GM12801 (cell line): ENCODE results near the gene TIMM13.

Source experiments
- TF ChIP-seq, protein P1 (sequence below): IDR thresholded peaks from one replicate; pipeline ENCODE4 v1.5.1; 2011; ENCODE audit warnings: control low read depth; ENCODE audit not compliant: insufficient read length; ENCODE audit errors: extremely low read depth

Gene TIMM13

DNA sequence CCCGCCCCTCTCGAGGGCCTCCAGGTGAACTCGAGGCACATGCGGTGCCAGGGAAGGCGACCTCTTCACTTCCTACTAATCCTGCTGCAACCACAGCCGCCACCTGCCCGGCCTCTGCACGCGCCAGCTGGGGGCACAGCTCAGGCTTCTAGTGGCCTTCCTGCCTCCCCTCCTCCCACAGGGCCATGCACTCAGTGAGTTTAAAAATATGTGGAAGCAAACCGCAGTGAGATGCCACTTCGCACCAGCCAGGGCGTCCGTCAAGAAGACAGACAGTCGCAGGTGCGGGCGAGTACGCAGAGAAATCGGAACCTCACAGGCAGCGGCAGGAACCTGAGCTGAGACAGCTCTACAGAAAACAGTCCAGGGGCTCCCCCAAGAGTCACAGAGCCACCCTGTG, 19.0 kb upstream of the TIMM13 start:
- TF ChIP-seq, protein P1, sequence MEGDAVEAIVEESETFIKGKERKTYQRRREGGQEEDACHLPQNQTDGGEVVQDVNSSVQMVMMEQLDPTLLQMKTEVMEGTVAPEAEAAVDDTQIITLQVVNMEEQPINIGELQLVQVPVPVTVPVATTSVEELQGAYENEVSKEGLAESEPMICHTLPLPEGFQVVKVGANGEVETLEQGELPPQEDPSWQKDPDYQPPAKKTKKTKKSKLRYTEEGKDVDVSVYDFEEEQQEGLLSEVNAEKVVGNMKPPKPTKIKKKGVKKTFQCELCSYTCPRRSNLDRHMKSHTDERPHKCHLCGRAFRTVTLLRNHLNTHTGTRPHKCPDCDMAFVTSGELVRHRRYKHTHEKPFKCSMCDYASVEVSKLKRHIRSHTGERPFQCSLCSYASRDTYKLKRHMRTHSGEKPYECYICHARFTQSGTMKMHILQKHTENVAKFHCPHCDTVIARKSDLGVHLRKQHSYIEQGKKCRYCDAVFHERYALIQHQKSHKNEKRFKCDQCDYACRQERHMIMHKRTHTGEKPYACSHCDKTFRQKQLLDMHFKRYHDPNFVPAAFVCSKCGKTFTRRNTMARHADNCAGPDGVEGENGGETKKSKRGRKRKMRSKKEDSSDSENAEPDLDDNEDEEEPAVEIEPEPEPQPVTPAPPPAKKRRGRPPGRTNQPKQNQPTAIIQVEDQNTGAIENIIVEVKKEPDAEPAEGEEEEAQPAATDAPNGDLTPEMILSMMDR, result no peak

DNA sequence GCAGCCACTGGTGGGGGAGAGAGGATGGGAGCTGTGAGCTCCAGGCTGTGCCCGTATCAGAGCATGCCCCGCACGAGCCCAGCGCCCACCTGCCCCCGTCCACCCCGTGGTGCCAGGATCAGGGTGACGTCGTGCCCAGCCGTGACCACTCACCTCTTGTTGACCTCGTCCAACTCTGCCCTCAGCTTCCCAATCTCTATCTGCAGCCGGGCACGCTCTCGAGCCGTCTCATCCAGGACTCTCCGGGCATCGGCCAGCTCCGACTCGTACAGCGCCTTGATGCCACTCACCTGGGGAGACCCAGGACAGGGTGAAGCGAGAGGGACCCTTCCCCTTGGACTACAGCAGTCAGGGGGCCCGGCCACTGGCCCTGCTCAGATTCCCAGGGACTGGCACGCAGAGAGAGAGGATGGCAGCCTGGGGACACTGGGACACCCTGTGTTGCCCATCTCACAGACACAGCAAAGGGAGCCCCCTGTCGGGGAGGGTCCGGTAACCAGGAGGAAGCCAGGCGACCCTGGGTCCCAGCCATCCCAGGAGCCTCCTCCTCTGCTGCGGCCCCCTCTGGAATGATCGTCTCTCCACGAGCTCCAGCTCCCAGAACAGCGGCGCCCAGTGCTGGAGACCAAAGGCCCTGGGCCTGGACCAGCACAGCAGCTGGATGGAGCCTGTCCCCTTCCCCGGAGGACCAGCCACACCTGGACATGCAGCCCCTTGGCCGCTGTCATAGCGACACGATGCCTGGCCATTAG, 17.0 kb upstream of the TIMM13 start:
- TF ChIP-seq, protein P1, result no peak

DNA sequence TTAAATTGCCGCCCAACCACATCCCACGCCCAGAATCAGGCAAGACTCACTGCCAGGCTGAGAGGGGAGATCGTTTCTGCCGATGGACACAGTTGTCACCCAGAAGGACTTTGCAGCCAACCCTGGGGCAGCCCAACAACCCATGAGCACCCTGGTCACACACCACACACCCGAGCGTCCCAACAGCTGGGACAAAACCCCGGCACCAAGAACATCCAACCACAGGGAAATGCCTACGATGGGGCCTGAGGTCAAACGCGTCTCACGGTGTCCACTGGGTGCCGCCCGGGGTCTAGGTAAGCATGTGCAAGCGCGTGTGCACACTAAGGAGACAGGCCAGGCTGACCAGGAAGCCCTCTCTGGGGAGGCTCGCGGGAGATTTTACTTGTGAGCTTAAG, 16.4 kb upstream of the TIMM13 start:
- TF ChIP-seq, protein P1, result no peak

DNA sequence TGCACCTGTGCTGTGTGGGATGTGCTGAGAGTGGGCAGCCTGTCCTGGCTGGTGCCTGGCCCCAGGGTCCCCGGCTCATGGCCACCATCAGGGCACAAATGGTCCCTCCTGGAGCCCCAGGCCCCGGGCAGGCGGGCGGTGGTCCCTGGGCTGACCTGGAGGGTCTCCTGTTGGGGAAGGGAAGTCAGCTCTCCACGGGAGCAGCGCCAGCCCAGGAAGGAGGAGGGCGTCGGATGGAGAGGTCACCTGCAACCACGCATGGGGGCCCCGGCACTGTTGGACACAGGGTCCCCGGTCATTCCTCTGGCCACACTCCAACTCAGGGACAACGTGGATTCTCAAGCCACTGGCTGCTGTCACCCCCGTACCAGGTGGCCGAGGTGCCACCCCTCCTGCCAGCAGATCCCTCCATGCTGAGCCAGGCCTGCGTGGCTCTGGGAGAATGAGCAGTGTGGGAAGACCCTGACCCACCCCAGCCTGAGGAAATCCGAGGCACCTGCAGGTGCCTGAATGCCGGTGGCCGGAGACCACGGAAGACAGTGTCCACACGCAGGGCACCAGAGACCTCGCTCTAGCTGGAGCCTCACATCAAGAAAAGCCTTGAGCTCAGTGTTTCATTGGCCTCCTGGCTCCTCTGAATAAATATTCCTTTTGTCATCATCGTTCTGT, 15.9 kb upstream of the TIMM13 start:
- TF ChIP-seq, protein P1, result no peak

DNA sequence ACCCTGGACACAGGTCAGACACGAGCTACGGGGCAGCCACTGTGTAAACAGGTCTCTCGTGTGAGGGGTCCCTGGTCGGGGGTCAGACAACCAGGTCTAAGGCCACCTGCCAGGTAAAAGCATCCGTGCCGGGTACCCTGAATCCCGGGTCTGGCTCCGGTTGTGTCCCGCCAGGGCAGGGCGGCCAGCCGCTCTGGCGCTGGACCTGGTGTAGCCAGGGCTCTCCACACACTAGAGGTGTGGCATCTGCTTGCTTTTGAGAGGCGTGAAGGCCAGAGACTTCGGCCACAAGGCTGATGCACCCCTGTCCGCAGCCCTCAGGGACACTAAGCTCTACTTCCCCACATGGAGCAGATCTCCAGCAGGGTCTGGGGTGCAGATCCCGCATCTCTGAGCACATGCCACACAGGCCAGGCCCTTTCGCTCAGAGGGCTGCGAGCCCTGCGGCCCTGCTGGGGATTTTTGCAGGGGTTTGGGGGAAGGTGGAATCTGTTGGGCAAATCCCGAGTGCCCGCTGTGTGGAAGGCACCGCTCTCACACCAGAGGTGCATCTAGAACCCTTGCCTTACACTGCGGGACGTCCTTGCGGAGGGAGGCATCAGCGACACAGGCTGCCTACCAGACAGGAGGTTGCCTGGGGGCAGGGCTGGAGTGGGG, 13.8 kb upstream of the TIMM13 start:
- TF ChIP-seq, protein P1, result no peak

DNA sequence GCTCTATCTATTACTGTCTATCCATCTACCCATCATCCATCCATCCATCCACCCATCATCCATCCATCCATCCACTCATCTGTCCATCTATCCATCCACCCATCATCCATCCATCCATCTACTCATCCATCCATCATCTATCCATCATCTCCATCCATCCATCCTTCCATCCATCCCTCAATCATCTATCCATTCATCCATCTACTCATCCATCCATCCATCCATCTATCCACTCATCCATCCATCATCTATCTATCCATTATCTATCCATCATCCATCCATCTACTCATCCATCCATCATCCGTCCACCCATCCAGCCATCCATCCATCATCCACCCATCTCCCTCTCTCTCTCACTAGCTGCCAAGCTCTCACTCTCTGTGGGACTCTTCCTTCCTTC, 13.1 kb upstream of the TIMM13 start:
- TF ChIP-seq, protein P1, result no peak

DNA sequence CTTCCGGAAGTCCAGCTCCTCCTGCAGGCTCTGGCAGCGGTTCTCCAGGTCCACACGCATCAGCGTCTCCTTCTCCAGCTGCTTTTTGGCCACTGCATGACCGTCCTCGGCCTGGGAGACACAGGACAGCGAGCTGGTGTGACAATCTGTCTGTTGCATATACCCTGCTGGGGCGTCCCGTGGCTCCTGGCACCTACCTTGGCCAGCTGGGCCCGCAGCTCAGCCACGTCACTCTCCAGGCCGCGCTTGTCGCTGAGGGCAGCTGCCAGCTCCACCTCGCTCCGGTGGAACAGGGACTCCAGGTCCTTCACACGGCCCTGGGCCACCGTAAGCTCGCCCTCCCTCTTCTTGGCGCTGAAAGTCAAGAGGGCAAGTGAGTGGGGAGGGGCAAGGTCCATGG, 10.8 kb upstream of the TIMM13 start:
- TF ChIP-seq, protein P1, result no peak
